Activated B cell treated with CpG ODN at 0.5 μM for 24 hours (primary cell): ENCODE results near the gene SCARB1. TPM values are rescaled to one million over a fixed set of nuclear protein-coding genes. Genes with fewer than 3 reads are reported as not detected.

ENCODE experiments used
- ATAC-seq: fragments of 200-7000 bp; cut with Tn5 transposase; one replicate; pipeline ENCODE4 v1.10.0; 2021; ENCODE audit warnings: low read depth, mild to moderate bottlenecking, moderate library complexity
- CTCF ChIA-PET: fragments of 350-600 bp; sonication (Branson Sonifier 250); formaldehyde crosslinking; loops from one replicate; lab custom pipeline; 2021; ENCODE audit warnings: antibody characterized with exemption; lab: Charles Lee
- POLR2A ChIA-PET: fragments of 350-600 bp; sonication (Branson Sonifier 250); formaldehyde crosslinking; loops from one replicate; lab custom pipeline; 2021; ENCODE audit warnings: antibody characterized with exemption; lab: Charles Lee
- DNase-seq: peaks from one replicate; pipeline ENCODE4 v3.0.0; 2022
- H3K27ac Mint-ChIP-seq: one replicate; pipeline ENCODE4 v1.8.0; 2020; ENCODE audit warnings: mixed read lengths
- H3K27me3 Mint-ChIP-seq: one replicate; pipeline ENCODE4 v1.8.0; 2021; ENCODE audit warnings: mixed read lengths
- H3K36me3 Mint-ChIP-seq: one replicate; pipeline ENCODE4 v1.8.0; 2021; ENCODE audit warnings: low read depth, mixed read lengths
- H3K4me1 Mint-ChIP-seq: one replicate; pipeline ENCODE4 v1.8.0; 2021; ENCODE audit warnings: mixed read lengths
- H3K4me3 Mint-ChIP-seq: one replicate; pipeline ENCODE4 v1.8.0; 2020; ENCODE audit warnings: mild to moderate bottlenecking, mixed read lengths
- H3K9me3 Mint-ChIP-seq: one replicate; pipeline ENCODE4 v1.8.0; 2020; ENCODE audit warnings: mixed read lengths
- CTCF ChIP-seq: fragments of 200-600 bp; IDR thresholded peaks from one replicate; pipeline ENCODE4 v1.8.0; 2022; ENCODE audit warnings: antibody characterized with exemption, mild to moderate bottlenecking
- intact Hi-C: fragments of 100-400 bp; cut with micrococcal nuclease; formaldehyde crosslinking; loops from one replicate; pipeline ENCODE4 v1.15.1; 2024
- total RNA-seq: library from RNA; stranded (reverse); gene quantifications from 2 replicates; pipeline ENCODE4 v1.2.3, GENCODE V29; 2022

The SCARB1 gene
- total RNA-seq, 1 donor from 2014 or later: 39.3 TPM

GRCh38 chr12:124759841-124760503 is 103.7 kb downstream of the SCARB1 start:
- no peak for ATAC-seq
- no peak for DNase-seq
- no peak for TF ChIP-seq CTCF
- no peaks in the 10 kb centered on the region for H3K36me3 Mint-ChIP-seq
- CTCF ChIA-PET: no interaction called here
- intact Hi-C loops: loop anchor here (2.0 kb wide), 1 partner anchor 71 kb away; no protein-coding TSS in a partner anchor
- peaks cover 4% of the 10 kb centered on the region for H3K4me1 Mint-ChIP-seq
- H3K27me3 Mint-ChIP-seq: peaks cover 32% of the 10 kb centered on the region
- peaks cover 12% of the 10 kb centered on the region for H3K9me3 Mint-ChIP-seq
- POLR2A ChIA-PET: no interaction called here
- H3K27ac Mint-ChIP-seq: no peak overlapping the region
- H3K4me3 Mint-ChIP-seq: no peak overlapping the region

- no peak overlapping the region for H3K27ac Mint-ChIP-seq
- no peaks in the 10 kb centered on the region for H3K36me3 Mint-ChIP-seq
- peaks cover 38% of the 10 kb centered on the region for H3K27me3 Mint-ChIP-seq
- ATAC-seq (no peak), DNase-seq (no peak)
- H3K4me3 Mint-ChIP-seq: no peak overlapping the region
- intact Hi-C loops: no loop called here
- ChIA-PET CTCF (no interaction called here), POLR2A (no interaction called here)
- H3K9me3 Mint-ChIP-seq: peaks cover 3% of the 10 kb centered on the region
- TF ChIP-seq CTCF: no peak
- H3K4me1 Mint-ChIP-seq: peaks cover 4% of the 10 kb centered on the region
Observed at GRCh38 chr12:124758266-124759220, 105.1 kb downstream of the SCARB1 start.

- DNase-seq: no peak
- H3K36me3 Mint-ChIP-seq: no peaks in the 10 kb centered on the region
- peaks cover under 1% of the 10 kb centered on the region for H3K9me3 Mint-ChIP-seq
- TF ChIP-seq CTCF: no peak
- H3K4me1 Mint-ChIP-seq: peaks cover 4% of the 10 kb centered on the region
- peaks cover 41% of the 10 kb centered on the region for H3K27me3 Mint-ChIP-seq
- POLR2A ChIA-PET: no interaction called here
- no peak overlapping the region for H3K27ac Mint-ChIP-seq
- H3K4me3 Mint-ChIP-seq: no peak overlapping the region
- ATAC-seq: no peak
- CTCF ChIA-PET: no interaction called here
- intact Hi-C loops: no loop called here
Observed at GRCh38 chr12:124757329-124757728, 106.3 kb downstream of the SCARB1 start.

- Mint-ChIP-seq H3K4me1 (peaks cover 4% of the 10 kb centered on the region), H3K36me3 (no peaks in the 10 kb centered on the region), H3K4me3 (no peak overlapping the region), H3K9me3 (no peaks in the 10 kb centered on the region), H3K27ac (no peak overlapping the region), H3K27me3 (peaks cover 41% of the 10 kb centered on the region)
- ATAC-seq (no peak), DNase-seq (no peak)
- CTCF ChIA-PET: no interaction called here
- TF ChIP-seq CTCF: no peak
- POLR2A ChIA-PET: no interaction called here
- intact Hi-C loops: no loop called here
Observed at GRCh38 chr12:124756760-124757159, 106.9 kb downstream of the SCARB1 start.

GRCh38 chr12:124756166-124756565 is 107.5 kb downstream of the SCARB1 start:
- ATAC-seq: no peak
- Mint-ChIP-seq H3K4me3 (no peak overlapping the region), H3K27me3 (peaks cover 43% of the 10 kb centered on the region), H3K4me1 (peaks cover 4% of the 10 kb centered on the region), H3K27ac (no peak overlapping the region), H3K36me3 (no peaks in the 10 kb centered on the region), H3K9me3 (no peaks in the 10 kb centered on the region)
- POLR2A ChIA-PET: no interaction called here
- no peak for TF ChIP-seq CTCF
- intact Hi-C loops: no loop called here
- CTCF ChIA-PET: interaction anchor here (1.7 kb wide), 1 partner anchor 16 kb away, joined by 3 read pairs; no protein-coding TSS in a partner anchor
- DNase-seq: no peak
